ENCODE data around the gene KYNU.

Gene KYNU

GRCh38 chr2:142961202-142961601, 83.7 kb downstream of the KYNU start:
- DNase-seq (ENCODE audit: low read depth, low spot score) = no peak

GRCh38 chr2:142965443-142965842, 88.0 kb downstream of the KYNU start:
- DNase-seq (ENCODE audit: low read depth, low spot score) = no peak

GRCh38 chr2:142966284-142966683, 88.8 kb downstream of the KYNU start:
- no peak for DNase-seq (ENCODE audit: low read depth, low spot score)

GRCh38 chr2:142967060-142967459, 89.6 kb downstream of the KYNU start:
- DNase-seq (ENCODE audit: low read depth, low spot score) = no peak

- DNase-seq (ENCODE audit: low read depth, low spot score) = no peak
Observed at GRCh38 chr2:142973160-142973821, 95.8 kb downstream of the KYNU start.

GRCh38 chr2:142973822-142974207, 96.4 kb downstream of the KYNU start:
- no peak for DNase-seq (ENCODE audit: low read depth, low spot score)

- DNase-seq (ENCODE audit: low read depth, low spot score) = no peak
Observed at GRCh38 chr2:142974288-142975024, 97.0 kb downstream of the KYNU start.

- DNase-seq (ENCODE audit: low read depth, low spot score) = no peak
Observed at GRCh38 chr2:142975239-142975638, 97.8 kb downstream of the KYNU start.

GRCh38 chr2:142980246-142981068, 103.0 kb downstream of the KYNU start:
- no peak for DNase-seq (ENCODE audit: low read depth, low spot score)

GRCh38 chr2:142981069-142981378, 103.6 kb downstream of the KYNU start:
- no peak for DNase-seq (ENCODE audit: low read depth, low spot score)

GRCh38 chr2:142981756-142982155, 104.3 kb downstream of the KYNU start:
- no peak for DNase-seq (ENCODE audit: low read depth, low spot score)

- no peak for DNase-seq (ENCODE audit: low read depth, low spot score)
Observed at GRCh38 chr2:142983174-142983573, 105.7 kb downstream of the KYNU start.

- DNase-seq (ENCODE audit: low read depth, low spot score) = no peak
Observed at GRCh38 chr2:142984657-142985056, 107.2 kb downstream of the KYNU start.

GRCh38 chr2:142987044-142987443, 109.6 kb downstream of the KYNU start:
- no peak for DNase-seq (ENCODE audit: low read depth, low spot score)

GRCh38 chr2:142989273-142990204, 112.1 kb downstream of the KYNU start:
- no peak for DNase-seq (ENCODE audit: low read depth, low spot score)

- no peak for DNase-seq (ENCODE audit: low read depth, low spot score)
Observed at GRCh38 chr2:142991295-142991694, 113.8 kb downstream of the KYNU start.

GRCh38 chr2:142992840-142993239, 115.4 kb downstream of the KYNU start:
- no peak for DNase-seq (ENCODE audit: low read depth, low spot score)

GRCh38 chr2:142993771-142994170, 116.3 kb downstream of the KYNU start:
- DNase-seq (ENCODE audit: low read depth, low spot score) = no peak

GRCh38 chr2:142994665-142995064, 117.2 kb downstream of the KYNU start:
- no peak for DNase-seq (ENCODE audit: low read depth, low spot score)

GRCh38 chr2:142997231-142997630, 119.8 kb downstream of the KYNU start:
- DNase-seq (ENCODE audit: low read depth, low spot score) = peak; percentile 43

GRCh38 chr2:143000599-143000998, 123.1 kb downstream of the KYNU start:
- DNase-seq (ENCODE audit: low read depth, low spot score) = no peak

GRCh38 chr2:143001501-143001900, 124.0 kb downstream of the KYNU start:
- DNase-seq (ENCODE audit: low read depth, low spot score) = no peak

All from smooth muscle cell of the brain vasculature (primary cell).